ENCODE measurements around the gene PTK7.
"Not testable (repeated sequence)": the region's sequence is repeated elsewhere in the genome, so short reads cannot be mapped to it uniquely, and the experiment has no call there.

Gene PTK7

GRCh38 chr6:43125119-43125518, 49.0 kb downstream of the PTK7 start:
- H3K27me3 Mint-ChIP-seq = peaks cover 19% of the 10 kb centered on the region
- no peaks in the 10 kb centered on the region for H3K36me3 Mint-ChIP-seq
- DNase-seq (ENCODE audit: low spot score in 2 of 2) = no peak
- H3K4me1 Mint-ChIP-seq = no peaks in the 10 kb centered on the region
- H3K9me3 Mint-ChIP-seq = no peaks in the 10 kb centered on the region
- no peak overlapping the region for H3K27ac Mint-ChIP-seq
- no peak for ATAC-seq (ENCODE audit: low read depth)
- H3K4me3 Mint-ChIP-seq = no peak overlapping the region

- Mint-ChIP-seq H3K4me3 (no peak overlapping the region), H3K27me3 (peaks cover 23% of the 10 kb centered on the region), H3K9me3 (no peaks in the 10 kb centered on the region), H3K36me3 (no peaks in the 10 kb centered on the region), H3K27ac (no peak overlapping the region), H3K4me1 (no peaks in the 10 kb centered on the region)
- no peak for ATAC-seq (ENCODE audit: low read depth)
- DNase-seq (ENCODE audit: low spot score in 2 of 2) = no peak
Measured at GRCh38 chr6:43125555-43125954, 49.4 kb downstream of the PTK7 start.

GRCh38 chr6:43127180-43127579, 51.1 kb downstream of the PTK7 start:
- Mint-ChIP-seq H3K27ac (no peak overlapping the region), H3K36me3 (no peaks in the 10 kb centered on the region), H3K27me3 (peaks cover 24% of the 10 kb centered on the region), H3K4me1 (no peaks in the 10 kb centered on the region), H3K9me3 (no peaks in the 10 kb centered on the region), H3K4me3 (no peak overlapping the region)
- ATAC-seq (ENCODE audit: low read depth) (no peak), DNase-seq (ENCODE audit: low spot score in 2 of 2) (no peak)

- no peaks in the 10 kb centered on the region for H3K36me3 Mint-ChIP-seq
- H3K27me3 Mint-ChIP-seq = peaks cover 24% of the 10 kb centered on the region
- H3K27ac Mint-ChIP-seq = no peak overlapping the region
- no peaks in the 10 kb centered on the region for H3K4me1 Mint-ChIP-seq
- ATAC-seq (ENCODE audit: low read depth) (no peak), DNase-seq (ENCODE audit: low spot score in 2 of 2) (no peak)
- no peak overlapping the region for H3K4me3 Mint-ChIP-seq
- H3K9me3 Mint-ChIP-seq = no peaks in the 10 kb centered on the region
Measured at GRCh38 chr6:43127877-43128276, 51.8 kb downstream of the PTK7 start.

- DNase-seq (ENCODE audit: low spot score in 2 of 2) = no peak
- Mint-ChIP-seq H3K4me1 (no peaks in the 10 kb centered on the region), H3K27me3 (peaks cover 24% of the 10 kb centered on the region), H3K27ac (no peak overlapping the region), H3K4me3 (no peak overlapping the region), H3K36me3 (no peaks in the 10 kb centered on the region), H3K9me3 (no peaks in the 10 kb centered on the region)
- no peak for ATAC-seq (ENCODE audit: low read depth)
Measured at GRCh38 chr6:43128926-43129325, 52.8 kb downstream of the PTK7 start.

- Mint-ChIP-seq H3K36me3 (no peaks in the 10 kb centered on the region), H3K4me3 (no peak overlapping the region), H3K4me1 (no peaks in the 10 kb centered on the region), H3K27ac (no peak overlapping the region), H3K27me3 (peaks cover 24% of the 10 kb centered on the region), H3K9me3 (no peaks in the 10 kb centered on the region)
- peak; percentile 63 for ATAC-seq (ENCODE audit: low read depth)
- no peak for DNase-seq (ENCODE audit: low spot score in 2 of 2)
Measured at GRCh38 chr6:43129434-43130194, 53.5 kb downstream of the PTK7 start.

- Mint-ChIP-seq H3K9me3 (no peaks in the 10 kb centered on the region), H3K36me3 (no peaks in the 10 kb centered on the region), H3K4me3 (no peak overlapping the region), H3K4me1 (no peaks in the 10 kb centered on the region), H3K27ac (no peak overlapping the region), H3K27me3 (peaks cover 22% of the 10 kb centered on the region)
- no peak for DNase-seq (ENCODE audit: low spot score in 2 of 2)
- no peak for ATAC-seq (ENCODE audit: low read depth)
Measured at GRCh38 chr6:43130429-43130828, 54.3 kb downstream of the PTK7 start.

- H3K36me3 Mint-ChIP-seq; ATAC-seq (ENCODE audit: low read depth); H3K4me3 Mint-ChIP-seq; DNase-seq (ENCODE audit: low spot score in 2 of 2); H3K4me1 Mint-ChIP-seq; H3K9me3 Mint-ChIP-seq; H3K27ac Mint-ChIP-seq: not testable (repeated sequence)
- peaks cover 19% of the 10 kb centered on the region for H3K27me3 Mint-ChIP-seq
Measured at GRCh38 chr6:43131379-43131778, 55.3 kb downstream of the PTK7 start.

GRCh38 chr6:43138267-43138666, 62.2 kb downstream of the PTK7 start:
- ATAC-seq (ENCODE audit: low read depth) (no peak), DNase-seq (ENCODE audit: low spot score in 2 of 2) (no peak)
- no peak overlapping the region for H3K27ac Mint-ChIP-seq
- H3K27me3 Mint-ChIP-seq = no peaks in the 10 kb centered on the region
- H3K4me3 Mint-ChIP-seq = no peak overlapping the region
- H3K4me1 Mint-ChIP-seq = no peaks in the 10 kb centered on the region
- H3K9me3 Mint-ChIP-seq = no peaks in the 10 kb centered on the region
- H3K36me3 Mint-ChIP-seq = no peaks in the 10 kb centered on the region

GRCh38 chr6:43139973-43140372, 63.9 kb downstream of the PTK7 start:
- H3K4me3 Mint-ChIP-seq; H3K4me1 Mint-ChIP-seq; DNase-seq (ENCODE audit: low spot score in 2 of 2); ATAC-seq (ENCODE audit: low read depth); H3K27me3 Mint-ChIP-seq; H3K27ac Mint-ChIP-seq; H3K36me3 Mint-ChIP-seq; H3K9me3 Mint-ChIP-seq: not testable (repeated sequence)

- Mint-ChIP-seq H3K36me3 (no peaks in the 10 kb centered on the region), H3K27me3 (peaks cover 5% of the 10 kb centered on the region), H3K9me3 (no peaks in the 10 kb centered on the region), H3K27ac (no peak overlapping the region), H3K4me3 (no peak overlapping the region), H3K4me1 (peaks cover 3% of the 10 kb centered on the region)
- no peak for DNase-seq (ENCODE audit: low spot score in 2 of 2)
- ATAC-seq (ENCODE audit: low read depth) = no peak
Measured at GRCh38 chr6:43141644-43142043, 65.5 kb downstream of the PTK7 start.

- Mint-ChIP-seq H3K36me3 (no peaks in the 10 kb centered on the region), H3K4me1 (peaks cover 3% of the 10 kb centered on the region), H3K27ac (no peak overlapping the region), H3K9me3 (no peaks in the 10 kb centered on the region), H3K27me3 (peaks cover 5% of the 10 kb centered on the region), H3K4me3 (no peak overlapping the region)
- ATAC-seq (ENCODE audit: low read depth) (no peak), DNase-seq (ENCODE audit: low spot score in 2 of 2) (no peak)
Measured at GRCh38 chr6:43142101-43142500, 66.0 kb downstream of the PTK7 start.

GRCh38 chr6:43143235-43144128, 67.4 kb downstream of the PTK7 start:
- Mint-ChIP-seq H3K27ac (no peak overlapping the region), H3K27me3 (peaks cover 5% of the 10 kb centered on the region), H3K4me3 (no peak overlapping the region), H3K4me1 (peaks cover 3% of the 10 kb centered on the region), H3K36me3 (no peaks in the 10 kb centered on the region), H3K9me3 (no peaks in the 10 kb centered on the region)
- ATAC-seq (ENCODE audit: low read depth) = peak; percentile 98
- DNase-seq (ENCODE audit: low spot score in 2 of 2) = peak; percentile 71 to 84

- Mint-ChIP-seq H3K4me1 (peaks cover 3% of the 10 kb centered on the region), H3K36me3 (no peaks in the 10 kb centered on the region), H3K9me3 (no peaks in the 10 kb centered on the region), H3K4me3 (no peak overlapping the region), H3K27ac (no peak overlapping the region), H3K27me3 (peaks cover 5% of the 10 kb centered on the region)
- no peak for ATAC-seq (ENCODE audit: low read depth)
- DNase-seq (ENCODE audit: low spot score in 2 of 2) = no peak
Measured at GRCh38 chr6:43144879-43145278, 68.8 kb downstream of the PTK7 start.
